NB4 (cell line): ENCODE results near the gene AP2B1.

Experiments
- CTCF ChIP-seq: IDR thresholded peaks from one replicate; pipeline ENCODE4 v1.5.1; 2012; ENCODE audit warnings: low read depth, low read length
- MAX ChIP-seq: IDR thresholded peaks from 2 replicates; pipeline ENCODE4 v1.6.1; 2011; ENCODE audit warnings: low read depth, low read length

GRCh38 chr17:35766489-35766877 lies 179.4 kb downstream of the AP2B1 start:
- TF ChIP-seq CTCF (no peak), MAX (no peak)
